ENCODE data around the gene CEP170B.

DNA sequence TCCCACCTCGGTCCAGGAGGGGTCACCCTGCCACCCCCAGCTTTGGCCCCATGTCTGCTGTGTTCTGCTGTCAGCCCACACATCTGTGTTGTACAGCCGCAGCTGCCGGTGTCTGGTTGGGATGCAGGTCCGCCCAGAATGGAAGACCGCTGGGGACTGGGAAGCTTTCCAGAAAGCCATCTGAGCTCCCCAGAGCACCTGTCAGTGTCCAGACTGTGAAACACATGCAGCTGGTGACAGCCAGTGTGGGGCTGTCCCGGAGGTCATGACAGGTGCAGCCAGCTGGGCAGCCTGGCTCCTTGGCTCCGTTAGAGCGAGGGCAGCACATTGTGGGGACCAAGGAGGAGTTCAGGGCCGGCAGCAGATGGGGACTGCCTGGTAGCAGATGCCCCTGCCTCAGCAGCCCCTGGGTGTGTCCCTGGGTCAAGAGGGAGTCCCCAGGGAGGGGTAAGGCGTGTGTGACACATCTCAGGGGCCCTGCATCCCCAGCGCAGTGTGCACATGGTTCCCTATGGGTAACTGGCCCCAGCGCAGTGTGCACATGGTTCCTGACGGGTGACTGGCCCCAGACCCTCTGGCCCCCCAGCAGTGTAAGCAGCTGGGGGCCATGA lies 16.4 kb downstream of the CEP170B start:
- no peak for TF ChIP-seq YY1 (IDR thresholded peaks at IDR 0.05; ENCODE audit: insufficient read depth, insufficient read length)
- TF ChIP-seq ZNF274 (IDR thresholded peaks at IDR 0.05; ENCODE audit: low read depth, low read length), result no peak
